PFSK-1 (cell line): ENCODE data around the gene HMGCR.

ENCODE experiments used
- FOXP2 ChIP-seq: optimal IDR thresholded peaks from 2 replicates; pipeline ENCODE3; 2011; ENCODE audit warnings: borderline replicate concordance, control low read depth, inconsistent platforms; ENCODE audit not compliant: insufficient read depth; ENCODE audit errors: extremely low read length, extremely low read depth
- POLR2AphosphoS5 ChIP-seq: IDR thresholded peaks from 2 replicates; pipeline ENCODE4 v1.6.1; 2012; ENCODE audit warnings: low read depth, mild to moderate bottlenecking, control low read depth, low read length, moderate library complexity
- SIN3A ChIP-seq: IDR thresholded peaks from 2 replicates; pipeline ENCODE4 v1.6.1; 2012; ENCODE audit warnings: mild to moderate bottlenecking, low read length, moderate library complexity, borderline replicate concordance; ENCODE audit not compliant: insufficient read depth

GRCh38 chr5:75320371-75320770 is 16.6 kb upstream of the HMGCR start:
- TF ChIP-seq FOXP2 (no peak), SIN3A (no peak), POLR2AphosphoS5 (no peak)
